Measurements from ENCODE around the gene PLN. TPM values are rescaled to one million over a fixed set of nuclear protein-coding genes. Genes with fewer than 3 reads are reported as not detected.

PLN gene
- total RNA-seq, 1 experiment from 2014 or later = not detected

GRCh38 chr6:118594877-118595276 lies 46.8 kb downstream of the PLN start:
- TF ChIP-seq NFE2L1 (CRISPR knock-in tag; IDR thresholded peaks at IDR 0.05) (no peak), TP53 (CRISPR knock-in tag; IDR thresholded peaks at IDR 0.05) (no peak), NR1H2 (CRISPR knock-in tag; IDR thresholded peaks at IDR 0.05) (no peak), JUN (CRISPR knock-in tag; IDR thresholded peaks at IDR 0.05) (no peak), HMGXB4 (CRISPR knock-in tag; IDR thresholded peaks at IDR 0.05) (no peak), RORB (CRISPR knock-in tag; IDR thresholded peaks at IDR 0.05) (no peak), ZNF416 (CRISPR knock-in tag; IDR thresholded peaks at IDR 0.05) (no peak), ATF6 (CRISPR knock-in tag; IDR thresholded peaks at IDR 0.05) (no peak), CTCF (IDR thresholded peaks at IDR 0.05) (no peak), TCF7 (CRISPR knock-in tag; IDR thresholded peaks at IDR 0.05; ENCODE audit: low read depth) (no peak), KAT7 (CRISPR knock-in tag; IDR thresholded peaks at IDR 0.05; ENCODE audit: borderline replicate concordance) (no peak), ESRRA (CRISPR knock-in tag; IDR thresholded peaks at IDR 0.05; ENCODE audit: borderline replicate concordance) (no peak), GRHL2 (CRISPR knock-in tag; IDR thresholded peaks at IDR 0.05; ENCODE audit: insufficient replicate concordance, severe bottlenecking) (no peak), ZNF138 (CRISPR knock-in tag; conservative IDR thresholded peaks at IDR 0.05) (no peak), FOXK1 (CRISPR knock-in tag; IDR thresholded peaks at IDR 0.05) (no peak), CREB1 (CRISPR knock-in tag; IDR thresholded peaks at IDR 0.05) (no peak), ATF2 (CRISPR knock-in tag; IDR thresholded peaks at IDR 0.05; ENCODE audit: borderline replicate concordance, low read depth) (no peak), PREB (CRISPR knock-in tag; IDR thresholded peaks at IDR 0.05; ENCODE audit: borderline replicate concordance) (no peak)
- TF ChIP-seq, protein P1, sequence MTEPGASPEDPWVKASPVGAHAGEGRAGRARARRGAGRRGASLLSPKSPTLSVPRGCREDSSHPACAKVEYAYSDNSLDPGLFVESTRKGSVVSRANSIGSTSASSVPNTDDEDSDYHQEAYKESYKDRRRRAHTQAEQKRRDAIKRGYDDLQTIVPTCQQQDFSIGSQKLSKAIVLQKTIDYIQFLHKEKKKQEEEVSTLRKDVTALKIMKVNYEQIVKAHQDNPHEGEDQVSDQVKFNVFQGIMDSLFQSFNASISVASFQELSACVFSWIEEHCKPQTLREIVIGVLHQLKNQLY (CRISPR knock-in tag; IDR thresholded peaks at IDR 0.05) = no peak
- TF ChIP-seq, protein P2, sequence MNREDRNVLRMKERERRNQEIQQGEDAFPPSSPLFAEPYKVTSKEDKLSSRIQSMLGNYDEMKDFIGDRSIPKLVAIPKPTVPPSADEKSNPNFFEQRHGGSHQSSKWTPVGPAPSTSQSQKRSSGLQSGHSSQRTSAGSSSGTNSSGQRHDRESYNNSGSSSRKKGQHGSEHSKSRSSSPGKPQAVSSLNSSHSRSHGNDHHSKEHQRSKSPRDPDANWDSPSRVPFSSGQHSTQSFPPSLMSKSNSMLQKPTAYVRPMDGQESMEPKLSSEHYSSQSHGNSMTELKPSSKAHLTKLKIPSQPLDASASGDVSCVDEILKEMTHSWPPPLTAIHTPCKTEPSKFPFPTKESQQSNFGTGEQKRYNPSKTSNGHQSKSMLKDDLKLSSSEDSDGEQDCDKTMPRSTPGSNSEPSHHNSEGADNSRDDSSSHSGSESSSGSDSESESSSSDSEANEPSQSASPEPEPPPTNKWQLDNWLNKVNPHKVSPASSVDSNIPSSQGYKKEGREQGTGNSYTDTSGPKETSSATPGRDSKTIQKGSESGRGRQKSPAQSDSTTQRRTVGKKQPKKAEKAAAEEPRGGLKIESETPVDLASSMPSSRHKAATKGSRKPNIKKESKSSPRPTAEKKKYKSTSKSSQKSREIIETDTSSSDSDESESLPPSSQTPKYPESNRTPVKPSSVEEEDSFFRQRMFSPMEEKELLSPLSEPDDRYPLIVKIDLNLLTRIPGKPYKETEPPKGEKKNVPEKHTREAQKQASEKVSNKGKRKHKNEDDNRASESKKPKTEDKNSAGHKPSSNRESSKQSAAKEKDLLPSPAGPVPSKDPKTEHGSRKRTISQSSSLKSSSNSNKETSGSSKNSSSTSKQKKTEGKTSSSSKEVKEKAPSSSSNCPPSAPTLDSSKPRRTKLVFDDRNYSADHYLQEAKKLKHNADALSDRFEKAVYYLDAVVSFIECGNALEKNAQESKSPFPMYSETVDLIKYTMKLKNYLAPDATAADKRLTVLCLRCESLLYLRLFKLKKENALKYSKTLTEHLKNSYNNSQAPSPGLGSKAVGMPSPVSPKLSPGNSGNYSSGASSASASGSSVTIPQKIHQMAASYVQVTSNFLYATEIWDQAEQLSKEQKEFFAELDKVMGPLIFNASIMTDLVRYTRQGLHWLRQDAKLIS (CRISPR knock-in tag; IDR thresholded peaks at IDR 0.05; ENCODE audit: borderline replicate concordance) = no peak
- POLR2A ChIA-PET = no interaction called here
- Mint-ChIP-seq H3K27me3 (ENCODE audit: low read depth) (no peaks in the 10 kb centered on the region), H3K36me3 (no peaks in the 10 kb centered on the region), H3K9me3 (peaks cover 5% of the 10 kb centered on the region; the same call in 1 of the 2 replicates), H3K4me3 (no peak overlapping the region), H3K27ac (no peak overlapping the region), H3K4me1 (peaks cover 39% of the 10 kb centered on the region)
- CTCF ChIA-PET = no interaction called here
- no peak for ATAC-seq
- no peak for DNase-seq (ENCODE audit: low spot score)

Measured in WTC11 (cell line).